Measurements from ENCODE around the gene VPREB1. TPM values are rescaled to one million over a fixed set of nuclear protein-coding genes. Genes with fewer than 3 reads are reported as not detected.
A peak's percentile ranks its signal among the peaks of the same experiment; 100 is the strongest.
"Not testable (repeated sequence)": the region's sequence is repeated elsewhere in the genome, so short reads cannot be mapped to it uniquely, and the experiment has no call there.

VPREB1 gene
- total RNA-seq, 1 donor from 2014 or later, result not detected

- Histone ChIP-seq H3K4me3 (ENCODE audit: insufficient read depth, low read depth, low read length) (no peak overlapping the region), H3K9ac (ENCODE audit: low read length) (no peak overlapping the region), H3K4me1 (ENCODE audit: insufficient read depth, low read length) (peaks cover 15% of the 10 kb centered on the region), H3K9me3 (ENCODE audit: insufficient read depth, low read depth, low read length) (no peaks in the 10 kb centered on the region), H2AFZ (ENCODE audit: low read depth, low read length) (no peak overlapping the region), H3K27ac (ENCODE audit: low read depth, low read length) (no peak overlapping the region), H3K27me3 (ENCODE audit: insufficient read depth, low read length) (peaks cover 10% of the 10 kb centered on the region), H4K20me1 (ENCODE audit: insufficient read depth, low read length) (no peaks in the 10 kb centered on the region), H3K4me2 (ENCODE audit: low read length) (no peak overlapping the region), H3K36me3 (ENCODE audit: insufficient read depth, low read length) (no peaks in the 10 kb centered on the region), H3K79me2 (ENCODE audit: insufficient read depth, low read length) (no peaks in the 10 kb centered on the region)
- DNase-seq (ENCODE audit: low read depth), result no peak
- FAIRE-seq, result no peak
- H3K4me1 Mint-ChIP-seq (ENCODE audit: low read depth, unreplicated experiment), result peaks cover 6% of the 10 kb centered on the region
- no peak overlapping the region for H3K27ac Mint-ChIP-seq (ENCODE audit: unreplicated experiment)
- H3K4me3 Mint-ChIP-seq (ENCODE audit: unreplicated experiment), result no peak overlapping the region
- TF ChIP-seq EZH2 (IDR thresholded peaks at IDR 0.05; ENCODE audit: insufficient read depth, low read length) (no peak), CTCF (IDR thresholded peaks at IDR 0.05; ENCODE audit: insufficient read depth, low read depth, low read length) (no peak)
- peaks cover 2% of the 10 kb centered on the region for H3K9me3 Mint-ChIP-seq (ENCODE audit: unreplicated experiment)
- H3K27me3 Mint-ChIP-seq (ENCODE audit: low read depth, unreplicated experiment), result peaks cover 69% of the 10 kb centered on the region
- H3K36me3 Mint-ChIP-seq (ENCODE audit: low read depth, unreplicated experiment), result no peaks in the 10 kb centered on the region
Measured at GRCh38 chr22:22208652-22209051, 35.9 kb upstream of the VPREB1 start.

- H3K27me3 Mint-ChIP-seq (ENCODE audit: low read depth, unreplicated experiment), result peaks cover 66% of the 10 kb centered on the region
- H3K4me1 Mint-ChIP-seq (ENCODE audit: low read depth, unreplicated experiment); H3K9me3 ChIP-seq (ENCODE audit: insufficient read depth, low read depth, low read length); FAIRE-seq; H3K4me3 Mint-ChIP-seq (ENCODE audit: unreplicated experiment); H3K9me3 Mint-ChIP-seq (ENCODE audit: unreplicated experiment); H3K36me3 Mint-ChIP-seq (ENCODE audit: low read depth, unreplicated experiment); H3K9ac ChIP-seq (ENCODE audit: low read length); H3K79me2 ChIP-seq (ENCODE audit: insufficient read depth, low read length); H3K27ac Mint-ChIP-seq (ENCODE audit: unreplicated experiment); H3K27ac ChIP-seq (ENCODE audit: low read depth, low read length); H4K20me1 ChIP-seq (ENCODE audit: insufficient read depth, low read length); H3K4me2 ChIP-seq (ENCODE audit: low read length); H3K36me3 ChIP-seq (ENCODE audit: insufficient read depth, low read length); H2AFZ ChIP-seq (ENCODE audit: low read depth, low read length); DNase-seq (ENCODE audit: low read depth); H3K4me3 ChIP-seq (ENCODE audit: insufficient read depth, low read depth, low read length): not testable (repeated sequence)
- Histone ChIP-seq H3K4me1 (ENCODE audit: insufficient read depth, low read length) (peaks cover 15% of the 10 kb centered on the region), H3K27me3 (ENCODE audit: insufficient read depth, low read length) (peaks cover 10% of the 10 kb centered on the region)
Measured at GRCh38 chr22:22209080-22209640, 35.4 kb upstream of the VPREB1 start.

- peaks cover 6% of the 10 kb centered on the region for H3K4me1 Mint-ChIP-seq (ENCODE audit: low read depth, unreplicated experiment)
- H3K27me3 Mint-ChIP-seq (ENCODE audit: low read depth, unreplicated experiment), result peaks cover 65% of the 10 kb centered on the region
- no peaks in the 10 kb centered on the region for H3K36me3 Mint-ChIP-seq (ENCODE audit: low read depth, unreplicated experiment)
Measured at GRCh38 chr22:22210375-22210774, 34.2 kb upstream of the VPREB1 start.

More at GRCh38 chr22:22210375-22210774, 34.2 kb upstream of the VPREB1 start:
- Histone ChIP-seq H3K36me3 (ENCODE audit: insufficient read depth, low read length) (no peaks in the 10 kb centered on the region), H3K4me2 (ENCODE audit: low read length) (peak overlapping the region; percentile 46), H3K9ac (ENCODE audit: low read length) (no peak overlapping the region), H3K9me3 (ENCODE audit: insufficient read depth, low read depth, low read length) (no peaks in the 10 kb centered on the region), H3K27me3 (ENCODE audit: insufficient read depth, low read length) (peaks cover 10% of the 10 kb centered on the region), H3K27ac (ENCODE audit: low read depth, low read length) (no peak overlapping the region), H3K4me3 (ENCODE audit: insufficient read depth, low read depth, low read length) (no peak overlapping the region), H4K20me1 (ENCODE audit: insufficient read depth, low read length) (no peaks in the 10 kb centered on the region), H2AFZ (ENCODE audit: low read depth, low read length) (peak overlapping the region; percentile 44), H3K4me1 (ENCODE audit: insufficient read depth, low read length) (peaks cover 15% of the 10 kb centered on the region), H3K79me2 (ENCODE audit: insufficient read depth, low read length) (no peaks in the 10 kb centered on the region)
- H3K9me3 Mint-ChIP-seq (ENCODE audit: unreplicated experiment), result peaks cover 2% of the 10 kb centered on the region
- H3K27ac Mint-ChIP-seq (ENCODE audit: unreplicated experiment), result peak overlapping the region; percentile 77
- FAIRE-seq (peak; percentile 58), DNase-seq (ENCODE audit: low read depth) (peak; percentile 84)
- H3K4me3 Mint-ChIP-seq (ENCODE audit: unreplicated experiment), result no peak overlapping the region
- TF ChIP-seq CTCF (IDR thresholded peaks at IDR 0.05; ENCODE audit: insufficient read depth, low read depth, low read length), result no peak
- TF ChIP-seq EZH2 (IDR thresholded peaks at IDR 0.05; ENCODE audit: insufficient read depth, low read length), result no peak
